Fibroblast of pulmonary artery (primary cell): Measurements from ENCODE around the gene LANCL2.

ENCODE experiments used
- DNase-seq: peaks from one replicate; pipeline ENCODE4 v3.0.0-alpha.2; 2010; ENCODE audit warnings: low read depth
- H3K4me3 ChIP-seq: replicated peaks from 2 replicates; pipeline ENCODE4 v1.5.1; 2011; ENCODE audit warnings: low read depth, mild to moderate bottlenecking, control low read depth, low read length, moderate library complexity
- CTCF ChIP-seq: IDR thresholded peaks from 2 replicates; pipeline ENCODE4 v1.5.1; 2011; ENCODE audit warnings: mild to moderate bottlenecking, control low read depth, low read length, inconsistent platforms; ENCODE audit errors: missing control alignments

LANCL2 gene

GRCh38 chr7:55365205-55365674 is at the start of gene LANCL2:
Gene LANCL2 (plus strand): TSS chr7:55365337. CDS start chr7:55366026, 689 bp downstream.
- no peak for TF ChIP-seq CTCF
- DNase-seq, result peak; percentile 49
- H3K4me3 ChIP-seq, result peak within 1 kb of the TSS; percentile 94

- no peak for TF ChIP-seq CTCF
- DNase-seq, result peak; percentile 89
- no peak overlapping the region for H3K4me3 ChIP-seq
These were observed 39.8 kb upstream of the LANCL2 start for GRCh38 chr7:55325371-55325792.

- DNase-seq, result no peak
- no peak for TF ChIP-seq CTCF
- H3K4me3 ChIP-seq, result no peak overlapping the region
These were observed 38.9 kb upstream of the LANCL2 start for GRCh38 chr7:55326081-55326835.

- DNase-seq, result no peak
- no peak overlapping the region for H3K4me3 ChIP-seq
- no peak for TF ChIP-seq CTCF
These were observed 38.1 kb upstream of the LANCL2 start for GRCh38 chr7:55326945-55327626.

- TF ChIP-seq CTCF, result no peak
- no peak for DNase-seq
- H3K4me3 ChIP-seq, result no peak overlapping the region
These were observed 30.0 kb upstream of the LANCL2 start for GRCh38 chr7:55335151-55335550.

GRCh38 chr7:55335786-55336185 is 29.4 kb upstream of the LANCL2 start:
- no peak for TF ChIP-seq CTCF
- no peak overlapping the region for H3K4me3 ChIP-seq
- no peak for DNase-seq
